Measurements from ENCODE around the gene ABCA2.

The ABCA2 gene

GRCh38 chr9:136992819-136993369 is 35.1 kb downstream of the ABCA2 start:
- peak overlapping the region; percentile 65 for H3K4me3 ChIP-seq (ENCODE audit: low read length)
- TF ChIP-seq CTCF (IDR thresholded peaks at IDR 0.05; ENCODE audit: insufficient read depth, low read depth, low read length, missing control alignments): no peak
- DNase-seq (ENCODE audit: low read depth): no peak

GRCh38 chr9:136991993-136992818 is 35.8 kb downstream of the ABCA2 start, which contains the start of gene PAXX:
TSS of gene PAXX (plus strand) at chr9:136992422. CDS start at chr9:136992444, 22 bp downstream.
- no peak for TF ChIP-seq CTCF (IDR thresholded peaks at IDR 0.05; ENCODE audit: insufficient read depth, low read depth, low read length, missing control alignments)
- DNase-seq (ENCODE audit: low read depth): peak; percentile 90
- peak within 1 kb of the TSS; percentile 65 for H3K4me3 ChIP-seq (ENCODE audit: low read length)

- TF ChIP-seq CTCF (IDR thresholded peaks at IDR 0.05; ENCODE audit: insufficient read depth, low read depth, low read length, missing control alignments): no peak
Observed at GRCh38 chr9:136990242-136990911, 37.7 kb downstream of the ABCA2 start.

GRCh38 chr9:136988872-136989271 is 39.2 kb downstream of the ABCA2 start:
- DNase-seq (ENCODE audit: low read depth): no peak
- TF ChIP-seq CTCF (IDR thresholded peaks at IDR 0.05; ENCODE audit: insufficient read depth, low read depth, low read length, missing control alignments): no peak
- no peak overlapping the region for H3K4me3 ChIP-seq (ENCODE audit: low read length)

More at GRCh38 chr9:136990242-136990911, 37.7 kb downstream of the ABCA2 start:
- no peak overlapping the region for H3K4me3 ChIP-seq (ENCODE audit: low read length)
- DNase-seq (ENCODE audit: low read depth): no peak

- no peak for TF ChIP-seq CTCF (IDR thresholded peaks at IDR 0.05; ENCODE audit: insufficient read depth, low read depth, low read length, missing control alignments)
- DNase-seq (ENCODE audit: low read depth): no peak
- no peak overlapping the region for H3K4me3 ChIP-seq (ENCODE audit: low read length)
Observed at GRCh38 chr9:136985853-136986252, 42.2 kb downstream of the ABCA2 start.

- no peak for TF ChIP-seq CTCF (IDR thresholded peaks at IDR 0.05; ENCODE audit: insufficient read depth, low read depth, low read length, missing control alignments)
- DNase-seq (ENCODE audit: low read depth): no peak
- no peak overlapping the region for H3K4me3 ChIP-seq (ENCODE audit: low read length)
Observed at GRCh38 chr9:136985027-136985602, 42.9 kb downstream of the ABCA2 start.
